SK-N-SH (cell line): ENCODE data around the gene ZFP36L1. TPM values are rescaled to one million over a fixed set of nuclear protein-coding genes. Genes with fewer than 3 reads are reported as not detected.

Experiments used
- CTCF ChIA-PET: fragments of 300-600, 350-600 bp; formaldehyde crosslinking; extraction: SDS; loops from one replicate; lab custom pipeline; 2021; lab: Yijun Ruan, JAX
- POLR2A ChIA-PET: fragments of 350-600 bp; sonication (Branson Sonifier 250); formaldehyde crosslinking; extraction: SDS; loops from one replicate; lab custom pipeline; 2020; ENCODE audit warnings: antibody characterized with exemption, inconsistent platforms; lab: Yijun Ruan, JAX
- DNase-seq: peaks from one replicate; pipeline ENCODE4 v3.0.0; 2012
- H2AFZ ChIP-seq: fragments of 200-600 bp; sonication (generic); 2 replicates; pipeline ENCODE4 v1.8.1; 2016; ENCODE audit warnings: antibody characterized with exemption, mild to moderate bottlenecking, low read depth
- H3F3A ChIP-seq: fragments of 200-600 bp; sonication (generic); replicated peaks from 2 replicates; pipeline ENCODE3; 2016; ENCODE audit warnings: antibody characterized with exemption, mild to moderate bottlenecking; ENCODE audit not compliant: insufficient read depth
- H3K27ac ChIP-seq, 2 experiments: fragments of 200-500 bp in 1 of 2; fragments of 200-600 bp in 1 of 2; sonication (Bioruptor generic) in 1 of 2; sonication (generic), shearing (Covaris generic) in 1 of 2; 2 replicates each; pipeline versions ENCODE4 v1.5.1 to v1.6.1; 2014 to 2016; ENCODE audit warnings: low read depth in 2 of 2, inconsistent platforms in 1 of 2, low read length in 1 of 2, mild to moderate bottlenecking in 1 of 2, mixed read lengths in 1 of 2
- H3K27me3 ChIP-seq: fragments of 200-600 bp; sonication (generic), shearing (Covaris generic); 2 replicates; pipeline ENCODE4 v1.6.1; 2016; ENCODE audit warnings: mixed run types; ENCODE audit not compliant: insufficient read depth
- H3K36me3 ChIP-seq, 2 experiments: fragments of 200-500 bp in 1 of 2; fragments of 200-600 bp in 1 of 2; sonication (Bioruptor generic) in 1 of 2; sonication (generic) in 1 of 2; replicated peaks in 1 of 2; 2 replicates each; pipeline versions ENCODE3 to v1.5.1; 2014 to 2016; ENCODE audit warnings: low read length in 1 of 2, mild to moderate bottlenecking in 1 of 2; ENCODE audit not compliant: insufficient read depth in 2 of 2, control insufficient read depth in 1 of 2
- H3K4me1 ChIP-seq, 2 experiments: fragments of 200-500 bp in 1 of 2; fragments of 200-600 bp in 1 of 2; sonication (Bioruptor generic) in 1 of 2; sonication (generic), shearing (Covaris generic) in 1 of 2; 2 replicates each; pipeline versions ENCODE4 v1.5.1 to v1.6.1; 2014 to 2016; ENCODE audit warnings: low read depth in 1 of 2, low read length in 1 of 2, mixed run types in 1 of 2; ENCODE audit not compliant: insufficient read depth in 2 of 2, control insufficient read depth in 1 of 2
- H3K4me2 ChIP-seq: fragments of 200-600 bp; sonication (generic), shearing (Covaris generic); 2 replicates; pipeline ENCODE4 v1.6.1; 2017; ENCODE audit warnings: mixed run types
- H3K4me3 ChIP-seq, 2 experiments: fragments of 200-500 bp in 1 of 2; fragments of 200-600 bp in 1 of 2; sonication (Bioruptor generic) in 1 of 2; sonication (generic), shearing (Covaris generic) in 1 of 2; 2 replicates each; pipeline versions ENCODE4 v1.5.1 to v1.8.1; 2014 to 2016; ENCODE audit warnings: low read depth in 2 of 2, inconsistent platforms in 1 of 2, low read length in 1 of 2, mild to moderate bottlenecking in 1 of 2, mixed read lengths in 1 of 2, moderate library complexity in 1 of 2
- H3K79me2 ChIP-seq: fragments of 200-600 bp; sonication (generic); 2 replicates; pipeline ENCODE4 v1.8.1; 2017; ENCODE audit warnings: mild to moderate bottlenecking; ENCODE audit not compliant: insufficient read depth
- H3K9ac ChIP-seq: fragments of 200-600 bp; sonication (generic); 2 replicates; pipeline ENCODE4 v1.6.1; 2017; ENCODE audit warnings: mixed run types
- H3K9me2 ChIP-seq: fragments of 200-600 bp; sonication (generic); 2 replicates; pipeline ENCODE4 v1.6.1; 2017; ENCODE audit warnings: mixed run types
- H3K9me3 ChIP-seq: fragments of 200-600 bp; sonication (generic); 2 replicates; pipeline ENCODE4 v1.6.1; 2017; ENCODE audit warnings: mixed run types, mild to moderate bottlenecking, moderate library complexity
- H4K20me1 ChIP-seq: fragments of 200-600 bp; sonication (generic); 2 replicates; pipeline ENCODE4 v1.6.1; 2017; ENCODE audit warnings: mild to moderate bottlenecking, mixed run types; ENCODE audit not compliant: insufficient read depth
- CTCF ChIP-seq: fragments of 200-600 bp; sonication (generic); IDR thresholded peaks from 2 replicates; pipeline ENCODE4 v1.6.1; 2017; ENCODE audit warnings: antibody characterized with exemption, mild to moderate bottlenecking, moderate library complexity
- EZH2phosphoT487 ChIP-seq: fragments of 200-600 bp; sonication (generic); IDR thresholded peaks from 2 replicates; pipeline ENCODE4 v1.6.1; 2017; ENCODE audit warnings: low read depth, mixed run types, mild to moderate bottlenecking, antibody characterized with exemption, moderate library complexity, borderline replicate concordance
- GABPA ChIP-seq: IDR thresholded peaks from 2 replicates; pipeline ENCODE4 v1.4.0; 2012; ENCODE audit warnings: low read depth, mild to moderate bottlenecking
- JUND ChIP-seq: IDR thresholded peaks from 2 replicates; pipeline ENCODE4 v1.4.0; 2012
- MAX ChIP-seq: IDR thresholded peaks from 2 replicates; pipeline ENCODE4 v1.4.0; 2012; ENCODE audit warnings: low read depth
- MEF2A ChIP-seq: IDR thresholded peaks from 2 replicates; pipeline ENCODE4 v1.4.0; 2012; ENCODE audit warnings: low read depth, borderline replicate concordance
- NFIC ChIP-seq: IDR thresholded peaks from 2 replicates; pipeline ENCODE4 v1.4.0; 2012; ENCODE audit warnings: borderline replicate concordance
- POLR2AphosphoS5 ChIP-seq: IDR thresholded peaks from 2 replicates; pipeline ENCODE4 v1.6.1; 2012; ENCODE audit warnings: low read depth, low read length
- RCOR1 ChIP-seq: fragments of 150-350 bp; IDR thresholded peaks from 2 replicates; pipeline ENCODE4 v1.6.1; 2017; ENCODE audit warnings: antibody characterized with exemption, low read length
- SIN3A ChIP-seq: IDR thresholded peaks from 2 replicates; pipeline ENCODE4 v1.6.1; 2012; ENCODE audit warnings: low read depth, mild to moderate bottlenecking, low read length, moderate library complexity, borderline replicate concordance
- TAF1 ChIP-seq: IDR thresholded peaks from 2 replicates; pipeline ENCODE4 v1.6.1; 2012; ENCODE audit warnings: low read depth, mild to moderate bottlenecking, low read length, moderate library complexity, borderline replicate concordance
- TCF12 ChIP-seq: IDR thresholded peaks from 2 replicates; pipeline ENCODE4 v1.4.0; 2012
- TEAD4 ChIP-seq: IDR thresholded peaks from 2 replicates; pipeline ENCODE4 v1.4.0; 2012; ENCODE audit warnings: mild to moderate bottlenecking, borderline replicate concordance; ENCODE audit not compliant: insufficient read depth
- USF2 ChIP-seq: fragments of 150-350 bp; IDR thresholded peaks from 2 replicates; pipeline ENCODE4 v1.6.1; 2017; ENCODE audit warnings: antibody characterized with exemption, low read length, low read depth, borderline replicate concordance
- WGBS: methylation state at CpG from one replicate; pipeline ENCODE4 v1.1.6; 2017; ENCODE audit warnings: low lambda C conversion rate; 5-methylcytosine and 5-hydroxymethylcytosine counted together
- polyA plus RNA-seq, 3 experiments: library from polyadenylated mRNA; depleted of rRNA; stranded (reverse); fragments of >200 nt; gene quantifications; 2 replicates each; pipeline ENCODE4 v1.2.3, GENCODE V29; 2012

The ZFP36L1 gene
- polyA plus RNA-seq, 1 of the 3 experiments (the other 2 are of a cell fraction), result 16.5 TPM

GRCh38 chr14:68787092-68787992, 5.5 kb downstream of the ZFP36L1 start:
- 81% methylated on average over 15 of the region's 15 CpGs for WGBS
- no peak overlapping the region for H3K4me3 ChIP-seq
- H2AFZ ChIP-seq, result no peak overlapping the region
- no peak overlapping the region for H3K27ac ChIP-seq
- no peaks in the 10 kb centered on the region for H3K9me3 ChIP-seq
- no peaks in the 10 kb centered on the region for H3K27me3 ChIP-seq
- peaks cover 3% of the 10 kb centered on the region in 2 experiments for H3K36me3 ChIP-seq
- H3K79me2 ChIP-seq, result peaks cover 19% of the 10 kb centered on the region; the same call in 1 of the 2 replicates
- POLR2A ChIA-PET, result interaction anchor here (1.7 kb wide), 1 partner anchor 132 kb away, joined by 7 read pairs; no protein-coding TSS in a partner anchor
- no peaks in the 10 kb centered on the region for H3K9me2 ChIP-seq
- no peak overlapping the region for H3K4me2 ChIP-seq
- no peaks in the 10 kb centered on the region for H4K20me1 ChIP-seq
- TF ChIP-seq JUND (no peak), TAF1 (no peak), MAX (no peak), MEF2A (no peak)
- DNase-seq, result no peak
- H3F3A ChIP-seq, result peaks cover 23% of the 10 kb centered on the region
- peaks cover 4 to 13% of the 10 kb centered on the region in 2 experiments for H3K4me1 ChIP-seq
- CTCF ChIA-PET, result interaction anchor here (1.0 to 10.4 kb wide), 19 partner anchors 8 to 846 kb away, joined by 3 to 160 read pairs (median 7); no protein-coding TSS in a partner anchor
- H3K9ac ChIP-seq, result no peak overlapping the region

- Histone ChIP-seq H3K4me2 (no peak overlapping the region), H3K27ac (no peak overlapping the region), H3K9me2 (no peaks in the 10 kb centered on the region), H3K9ac (no peak overlapping the region), H3K79me2 (peaks cover 14% of the 10 kb centered on the region; the same call in 1 of the 2 replicates), H3F3A (peaks cover 20% of the 10 kb centered on the region), H3K36me3 (peaks cover 3% of the 10 kb centered on the region in 2 experiments), H3K4me3 (no peak overlapping the region), H3K9me3 (no peaks in the 10 kb centered on the region), H3K27me3 (no peaks in the 10 kb centered on the region), H4K20me1 (no peaks in the 10 kb centered on the region), H2AFZ (no peak overlapping the region), H3K4me1 (peaks cover 4 to 13% of the 10 kb centered on the region in 2 experiments)
- no peak for TF ChIP-seq TEAD4
- no peak for TF ChIP-seq POLR2AphosphoS5
- no peak for TF ChIP-seq EZH2phosphoT487
- TF ChIP-seq RCOR1, result no peak
- no peak for TF ChIP-seq GABPA
- TF ChIP-seq USF2, result no peak
- no peak for TF ChIP-seq NFIC
- no peak for TF ChIP-seq CTCF
- TF ChIP-seq TCF12, result no peak
- TF ChIP-seq SIN3A, result no peak
- WGBS, result 61% methylated on average over 3 of the region's 6 CpGs
- ChIA-PET CTCF (interaction anchor here (1.0 to 10.4 kb wide), 3 partner anchors 30 to 643 kb away, joined by 3 to 160 read pairs (median 7); no protein-coding TSS in a partner anchor), POLR2A (interaction anchor here (1.7 kb wide), 1 partner anchor 131 kb away, joined by 7 read pairs; no protein-coding TSS in a partner anchor)
- DNase-seq, result no peak
Observed at GRCh38 chr14:68786491-68787091, 6.3 kb downstream of the ZFP36L1 start.
